ENCODE results near the gene ST6GAL1. TPM values are rescaled to one million over a fixed set of nuclear protein-coding genes. Genes with fewer than 3 reads are reported as not detected.
"Not testable (repeated sequence)": the region's sequence is repeated elsewhere in the genome, so short reads cannot be mapped to it uniquely, and the experiment has no call there.

The ST6GAL1 gene
- total RNA-seq, 4 donors from 2014 or later: 51.3 to 113 (median 65.5) TPM

GRCh38 chr3:187044206-187044605 is 113.9 kb downstream of the ST6GAL1 start:
- DNase-seq (ENCODE audit: low spot score) (no peak), ATAC-seq (ENCODE audit: low FRiP score) (no peak)
- no peak for TF ChIP-seq CTCF (IDR thresholded peaks at IDR 0.05)

GRCh38 chr3:187044867-187045552 is 114.7 kb downstream of the ST6GAL1 start:
- no peak for TF ChIP-seq CTCF (IDR thresholded peaks at IDR 0.05)
- DNase-seq (ENCODE audit: low spot score) (no peak), ATAC-seq (ENCODE audit: low FRiP score) (no peak)

GRCh38 chr3:187046033-187046432 is 115.7 kb downstream of the ST6GAL1 start:
- TF ChIP-seq CTCF (IDR thresholded peaks at IDR 0.05): no peak

GRCh38 chr3:187049462-187050101 is 119.3 kb downstream of the ST6GAL1 start:
- no peak for TF ChIP-seq CTCF (IDR thresholded peaks at IDR 0.05)
- ATAC-seq (ENCODE audit: low FRiP score) (no peak), DNase-seq (ENCODE audit: low spot score) (no peak)

More at GRCh38 chr3:187046033-187046432, 115.7 kb downstream of the ST6GAL1 start:
- ATAC-seq (ENCODE audit: low FRiP score): no peak
- DNase-seq (ENCODE audit: low spot score): no peak

GRCh38 chr3:187051066-187051465 is 120.7 kb downstream of the ST6GAL1 start:
- DNase-seq (ENCODE audit: low spot score) (no peak), ATAC-seq (ENCODE audit: low FRiP score) (no peak)
- no peak for TF ChIP-seq CTCF (IDR thresholded peaks at IDR 0.05)

- TF ChIP-seq CTCF (IDR thresholded peaks at IDR 0.05): no peak
- no peak for DNase-seq (ENCODE audit: low spot score)
- ATAC-seq (ENCODE audit: low FRiP score): no peak
These were observed 121.5 kb downstream of the ST6GAL1 start for GRCh38 chr3:187051724-187052366.

- DNase-seq (ENCODE audit: low spot score); ATAC-seq (ENCODE audit: low FRiP score): not testable (repeated sequence)
These were observed 122.1 kb downstream of the ST6GAL1 start for GRCh38 chr3:187052427-187052826.

- ATAC-seq (ENCODE audit: low FRiP score); DNase-seq (ENCODE audit: low spot score): not testable (repeated sequence)
These were observed 124.1 kb downstream of the ST6GAL1 start for GRCh38 chr3:187054433-187054832.

- not testable (repeated sequence) for ATAC-seq (ENCODE audit: low FRiP score); DNase-seq (ENCODE audit: low spot score)
These were observed 127.5 kb downstream of the ST6GAL1 start for GRCh38 chr3:187057803-187058202.
